Measurements from ENCODE around the gene KLHL3. TPM values are rescaled to one million over a fixed set of nuclear protein-coding genes. Genes with fewer than 3 reads are reported as not detected.

KLHL3 gene
- total RNA-seq, 1 experiment from 2014 or later = 0.42 TPM

DNA sequence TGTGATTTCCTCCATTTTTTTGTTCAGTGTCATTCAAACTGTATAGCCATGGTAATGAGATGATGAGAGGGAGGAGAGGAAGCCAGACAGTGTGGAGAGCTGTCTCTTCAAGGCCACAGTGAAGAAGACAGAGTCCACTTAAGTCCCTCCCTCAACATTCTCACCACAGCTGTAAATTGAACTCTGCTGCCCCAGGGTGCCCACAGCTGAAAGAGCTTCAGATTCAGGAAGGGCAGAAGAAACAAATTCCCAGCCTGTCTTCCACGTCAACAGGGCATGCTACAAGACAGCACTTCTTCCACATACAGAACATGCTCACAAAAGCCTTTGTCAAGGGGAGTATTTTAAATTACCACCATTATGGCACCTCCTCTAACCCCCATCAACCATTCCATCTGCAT, 100.4 kb downstream of the KLHL3 start:
- DNase-seq (ENCODE audit: low read depth) = peak; percentile 7

DNA sequence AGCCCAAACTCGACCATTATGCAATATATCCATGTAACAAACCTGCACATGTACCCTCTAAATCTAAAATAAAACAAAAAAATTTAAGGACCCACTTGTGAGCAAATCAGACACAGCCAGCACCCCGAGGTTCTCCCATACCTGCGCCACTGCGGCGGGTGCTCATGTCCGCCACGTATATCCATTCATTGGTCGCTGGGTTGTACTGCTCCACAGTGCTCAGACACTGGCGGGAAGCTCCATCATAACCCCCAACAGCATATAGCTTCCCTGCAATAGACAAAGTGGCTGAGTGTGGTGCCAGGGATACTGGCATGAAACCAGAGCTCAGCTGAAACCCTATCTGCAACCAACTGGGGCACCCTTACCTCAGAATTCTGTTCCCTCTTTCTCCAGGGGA, 102.0 kb downstream of the KLHL3 start:
- no peak for DNase-seq (ENCODE audit: low read depth)

DNA sequence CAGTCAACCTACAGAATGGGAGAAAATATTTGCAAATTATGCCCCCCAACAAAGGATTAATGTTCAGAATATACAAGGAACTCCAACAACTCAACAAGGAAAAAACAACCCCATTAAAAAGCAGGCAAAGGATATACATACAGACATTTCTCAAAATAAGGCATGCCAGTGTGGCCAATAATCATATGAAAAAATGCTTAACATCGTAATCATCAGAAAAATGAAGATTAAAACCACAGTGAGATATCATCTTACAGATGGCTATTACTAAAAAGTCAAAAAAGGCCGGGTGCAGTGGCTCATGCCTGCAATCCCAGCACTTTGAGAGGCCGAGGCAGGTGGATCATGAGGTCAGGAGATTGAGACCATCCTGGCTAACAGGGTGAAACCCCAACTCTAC, 103.2 kb downstream of the KLHL3 start:
- DNase-seq (ENCODE audit: low read depth) = no peak

DNA sequence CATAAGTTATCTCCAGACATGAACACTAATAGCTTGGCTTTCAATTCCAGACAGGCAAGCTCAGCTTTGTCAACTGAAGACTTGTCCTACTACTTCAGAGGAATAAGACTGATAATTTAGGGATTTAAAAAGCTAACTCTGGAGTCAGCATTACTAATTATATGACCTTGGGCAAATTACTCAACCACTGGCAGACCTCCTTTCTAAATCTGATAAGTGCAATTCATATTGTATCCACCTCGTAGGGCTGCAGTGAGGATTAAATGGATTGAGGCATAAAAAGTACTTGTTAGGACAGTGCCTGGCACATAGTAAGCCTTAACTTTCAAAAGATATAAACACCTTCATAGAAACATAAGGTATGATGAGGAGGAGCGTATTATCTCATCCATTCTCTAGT, 104.4 kb downstream of the KLHL3 start:
- no peak for DNase-seq (ENCODE audit: low read depth)

DNA sequence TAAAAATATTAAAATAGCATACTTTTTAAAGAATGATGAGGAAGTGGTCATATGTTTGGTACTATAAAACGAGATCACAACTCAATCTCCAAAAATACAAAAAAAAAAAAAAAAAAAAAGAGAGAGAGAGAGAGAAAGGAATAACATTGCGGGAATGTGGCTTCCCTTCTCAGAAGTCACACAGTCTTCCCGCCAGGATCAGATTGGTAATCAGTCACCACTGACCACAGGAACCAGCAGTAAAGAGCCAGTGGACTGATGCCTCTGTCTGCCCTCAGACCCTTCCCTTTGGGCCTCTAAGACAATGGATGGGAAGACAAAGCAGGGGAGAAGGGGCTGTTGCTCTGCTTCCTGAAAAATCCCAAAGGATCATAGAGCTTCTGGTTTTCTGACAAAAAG, 104.9 kb downstream of the KLHL3 start:
- DNase-seq (ENCODE audit: low read depth) = no peak

DNA sequence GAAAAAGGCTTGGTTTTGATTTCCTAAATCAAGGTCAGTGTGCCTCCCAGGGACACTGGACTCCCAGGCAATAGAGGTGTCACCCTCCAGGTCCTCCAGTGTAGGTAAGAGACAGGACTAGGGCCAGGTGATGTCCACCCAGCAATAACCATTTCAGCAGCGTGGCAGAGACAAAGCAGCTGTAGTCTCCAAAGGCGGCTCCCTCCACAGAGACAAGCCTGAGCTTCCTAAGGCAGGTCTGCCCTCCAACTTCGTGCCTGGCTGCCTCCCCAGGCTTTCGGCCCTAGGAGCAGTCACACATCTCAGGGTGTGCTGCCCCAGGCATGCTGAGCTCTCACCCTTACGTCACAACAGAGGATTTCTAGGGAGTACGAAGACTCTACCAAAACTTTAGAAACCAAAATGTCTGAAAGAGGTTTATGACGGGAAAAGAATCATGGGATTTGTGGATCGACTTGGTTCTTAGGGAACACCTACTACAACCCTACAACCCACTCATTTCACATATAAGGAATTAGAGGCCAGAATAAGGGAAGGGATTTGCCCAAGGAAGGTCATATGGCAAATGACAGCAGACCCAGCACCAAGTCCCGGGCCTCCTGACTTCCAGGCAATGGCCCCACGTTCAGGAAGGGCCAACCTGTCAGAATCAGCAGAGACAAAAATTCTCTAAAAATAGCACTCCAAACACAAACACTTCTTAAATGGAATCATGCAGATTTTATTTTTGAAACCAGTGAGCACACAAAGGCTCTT, 105.5 kb downstream of the KLHL3 start:
- DNase-seq (ENCODE audit: low read depth) = no peak

DNA sequence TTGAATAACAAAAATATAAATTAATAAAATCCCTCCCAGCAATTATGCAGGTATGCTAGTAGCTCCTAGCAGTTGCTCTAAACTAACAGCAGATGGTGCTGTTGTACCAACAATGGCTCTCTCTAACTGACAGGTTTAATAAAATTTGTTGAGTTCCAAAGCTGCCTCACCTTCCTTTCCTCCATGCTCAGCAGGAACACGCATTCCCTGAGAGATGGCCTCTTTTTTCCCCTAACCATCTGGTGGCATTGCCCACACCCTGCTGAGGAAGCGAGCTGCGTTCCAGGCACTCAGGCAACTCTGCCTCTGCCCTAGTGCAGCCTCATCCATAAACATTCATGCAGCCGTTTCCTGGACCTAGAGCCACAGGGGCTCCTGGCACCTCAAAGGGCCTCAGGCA, 106.2 kb downstream of the KLHL3 start:
- DNase-seq (ENCODE audit: low read depth) = peak; percentile 23

DNA sequence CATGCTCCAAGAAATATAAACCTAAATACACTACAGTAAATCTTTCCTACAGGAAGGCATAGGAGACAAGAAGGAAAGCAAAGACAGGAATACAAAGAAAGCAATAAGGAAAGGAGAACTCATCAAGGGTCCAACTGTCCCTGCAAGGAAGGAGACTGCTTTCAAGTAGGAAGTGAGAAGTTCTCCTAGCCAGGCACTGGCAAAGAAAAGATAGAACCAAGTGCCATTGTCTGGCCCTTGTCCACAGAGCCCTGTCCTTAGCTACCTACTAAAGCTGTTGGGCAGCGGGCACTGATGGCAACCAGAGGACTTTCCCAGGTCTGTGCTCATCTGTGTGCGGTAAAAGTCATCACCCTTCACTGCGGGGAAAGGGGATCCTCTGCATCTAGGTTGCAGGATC, 108.2 kb downstream of the KLHL3 start:
- no peak for DNase-seq (ENCODE audit: low read depth)

DNA sequence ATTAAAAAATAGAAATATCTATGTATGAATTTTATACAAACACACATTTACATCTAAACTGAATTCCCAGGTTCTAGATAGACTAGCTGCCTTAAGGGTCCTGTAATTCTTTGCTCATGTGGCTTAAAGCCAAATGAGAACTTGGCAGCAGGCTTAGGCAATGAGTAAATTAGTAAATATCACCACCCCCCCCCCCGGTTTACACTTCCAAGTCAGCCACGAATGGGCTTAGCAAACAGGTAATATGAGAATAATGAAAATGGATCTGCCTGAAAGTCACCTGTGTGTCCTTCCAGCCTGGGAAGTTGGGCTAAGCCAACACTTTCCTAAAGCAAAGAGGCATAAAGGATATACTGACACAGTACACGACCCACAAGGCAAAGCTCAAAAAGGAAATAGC, 108.6 kb downstream of the KLHL3 start:
- no peak for DNase-seq (ENCODE audit: low read depth)

DNA sequence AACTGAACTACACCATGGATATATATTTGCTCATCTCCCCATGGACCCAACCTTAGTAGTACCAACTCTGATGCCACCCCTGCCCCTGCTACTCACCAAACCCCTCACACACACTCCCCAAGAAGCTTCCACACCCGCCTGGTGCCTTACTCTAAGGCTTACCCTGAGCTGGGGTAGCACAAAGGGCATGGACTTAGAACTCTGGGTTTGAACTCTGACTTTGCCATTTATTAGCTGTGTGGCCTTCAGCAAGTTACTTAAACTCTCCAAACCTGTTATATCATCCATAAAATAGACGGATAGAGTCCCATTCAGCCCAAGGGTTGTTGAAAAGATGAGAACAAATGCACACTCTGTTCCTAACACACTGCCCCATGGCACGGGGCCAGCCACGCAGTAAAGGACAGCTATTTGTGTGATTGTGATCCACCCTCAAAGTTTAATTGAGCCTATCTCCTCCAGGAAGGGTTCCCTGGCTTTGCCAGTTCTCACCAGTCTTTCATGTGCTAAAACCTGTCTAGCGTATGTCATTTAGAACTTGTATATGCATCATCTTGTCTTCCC, 111.0 kb downstream of the KLHL3 start:
- no peak for DNase-seq (ENCODE audit: low read depth)

DNA sequence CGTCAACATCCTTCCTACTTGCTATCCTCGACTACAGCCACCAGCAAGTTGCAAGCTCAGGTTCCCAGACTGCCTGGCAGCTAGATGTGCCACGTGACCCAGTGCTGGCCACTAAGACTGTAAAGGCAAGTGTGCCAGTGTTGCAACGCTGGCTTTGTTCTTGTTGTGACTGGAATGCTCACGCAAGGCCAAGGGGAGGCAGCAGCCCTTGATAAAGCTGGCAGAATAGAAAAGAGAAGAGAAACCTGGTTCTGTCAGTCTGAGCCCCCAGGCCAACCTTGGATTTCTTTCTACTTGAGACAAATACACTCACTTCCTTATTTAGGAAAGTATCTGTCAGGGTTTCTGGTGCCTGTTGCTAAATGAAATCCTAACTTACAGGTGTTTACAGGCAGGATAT, 113.0 kb downstream of the KLHL3 start:
- DNase-seq (ENCODE audit: low read depth) = no peak

DNA sequence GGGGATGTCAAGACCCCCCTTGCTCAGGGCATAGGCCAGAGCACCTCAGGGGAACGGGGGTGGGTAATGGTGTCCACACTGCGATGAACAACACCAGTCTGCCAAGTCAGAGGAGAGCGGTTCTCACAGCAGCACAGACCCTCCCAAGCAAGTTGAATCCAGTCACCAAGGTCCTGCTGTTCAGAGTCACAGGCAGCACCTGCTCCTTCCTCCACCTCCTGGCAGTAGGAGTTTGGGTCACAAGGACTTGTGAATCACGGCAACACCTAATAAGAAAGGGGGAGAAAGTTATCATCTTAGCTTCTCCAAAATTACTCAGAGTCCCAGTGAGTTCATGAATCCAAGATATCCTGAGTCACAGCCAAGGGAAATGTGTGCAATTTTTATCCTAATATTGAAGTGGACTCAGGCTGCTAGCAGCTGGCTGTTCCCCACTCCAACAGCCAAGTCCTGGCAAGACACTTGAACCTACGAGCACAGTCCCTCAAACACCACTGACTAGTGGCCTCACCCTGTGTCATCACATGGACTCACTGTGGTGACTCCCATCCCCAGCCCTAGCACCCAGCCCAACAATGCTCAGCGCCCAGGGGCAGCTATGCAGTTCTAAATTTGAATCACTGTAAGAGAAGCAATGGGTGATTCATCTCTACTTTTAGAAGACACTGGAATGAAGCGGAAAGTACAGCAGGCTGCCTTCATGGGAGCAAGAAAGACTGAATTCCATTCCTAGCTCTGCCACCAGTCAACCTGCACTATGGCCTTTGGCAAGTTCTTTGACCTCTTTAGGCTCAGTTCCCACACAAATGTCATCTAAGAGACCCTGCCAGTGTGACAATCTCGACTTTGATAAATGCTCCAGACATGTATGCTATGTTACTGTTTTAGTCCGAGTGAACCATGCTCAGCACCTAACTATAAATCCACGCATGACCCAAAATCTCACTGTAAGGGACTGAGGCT, 113.7 kb downstream of the KLHL3 start:
- DNase-seq (ENCODE audit: low read depth) = peak; percentile 58

DNA sequence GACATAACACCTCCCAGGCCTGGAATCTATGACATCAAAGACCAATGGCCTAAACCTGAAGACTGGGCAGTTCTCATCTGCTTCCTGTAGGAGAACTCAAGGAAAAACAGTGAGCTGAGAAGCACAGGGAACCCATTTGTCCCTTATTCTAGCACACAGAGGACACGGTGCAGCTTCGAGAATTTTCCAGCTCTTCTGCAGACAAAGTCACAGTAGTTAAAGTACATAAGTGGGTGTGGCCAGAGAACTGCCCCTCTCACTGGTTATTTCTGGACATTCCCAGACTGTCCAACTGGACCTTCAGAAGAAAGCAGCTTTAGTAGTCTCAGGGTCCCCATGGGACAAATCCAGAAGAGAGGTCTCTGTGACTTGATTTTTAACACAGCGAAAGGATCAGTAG, 114.6 kb downstream of the KLHL3 start:
- no peak for DNase-seq (ENCODE audit: low read depth)

DNA sequence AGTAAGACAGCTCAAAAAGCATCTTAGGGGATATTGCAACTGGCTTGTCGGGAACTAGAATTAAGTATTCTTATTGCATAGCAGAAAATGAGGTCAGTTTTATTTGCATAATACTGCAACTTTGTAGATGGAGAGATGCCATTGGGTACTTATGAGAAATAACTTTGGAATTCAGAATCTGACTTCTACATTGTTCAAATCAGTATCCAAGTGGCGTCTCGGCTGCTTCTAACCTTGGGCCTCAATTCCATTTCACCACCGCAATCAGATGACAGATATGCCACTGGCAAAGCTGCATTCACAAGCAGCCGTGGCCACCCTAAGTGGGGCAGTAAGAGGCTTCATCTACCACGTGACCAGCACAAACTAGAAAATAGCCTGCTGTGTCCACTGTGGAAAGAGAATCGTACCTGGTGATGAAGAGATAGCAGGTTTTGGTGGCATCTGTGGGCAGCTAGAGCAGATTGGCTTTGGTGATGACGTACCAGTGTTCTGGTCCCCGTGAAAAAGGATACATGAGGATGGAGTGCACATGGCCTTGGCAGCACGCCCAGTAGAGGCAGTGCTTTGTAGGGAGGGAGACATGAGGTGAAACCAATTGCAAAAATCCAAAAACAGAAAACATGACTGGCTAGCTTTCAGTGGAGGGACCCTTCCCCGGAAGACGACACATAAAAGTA, 116.6 kb downstream of the KLHL3 start:
- peak; percentile 52 for DNase-seq (ENCODE audit: low read depth)

DNA sequence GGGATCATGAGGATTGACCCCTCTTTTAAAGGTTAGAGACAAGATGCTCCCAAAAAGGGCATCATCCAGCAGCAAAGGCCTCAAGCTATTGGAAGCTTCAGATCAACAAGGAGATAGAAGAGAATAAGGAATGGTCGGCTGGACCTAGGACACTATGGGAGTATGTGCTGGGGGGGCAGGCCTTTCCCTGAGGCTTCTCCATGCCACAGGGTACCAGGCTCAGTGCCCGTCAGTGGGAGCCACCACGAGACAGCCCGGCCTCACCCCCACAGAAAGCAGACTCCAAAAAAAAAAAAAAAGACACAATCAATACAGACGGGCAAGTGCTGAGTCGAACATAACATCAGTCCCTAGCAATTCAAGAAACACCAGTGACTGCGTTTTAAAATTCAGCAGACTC, 117.4 kb downstream of the KLHL3 start:
- no peak for DNase-seq (ENCODE audit: low read depth)

DNA sequence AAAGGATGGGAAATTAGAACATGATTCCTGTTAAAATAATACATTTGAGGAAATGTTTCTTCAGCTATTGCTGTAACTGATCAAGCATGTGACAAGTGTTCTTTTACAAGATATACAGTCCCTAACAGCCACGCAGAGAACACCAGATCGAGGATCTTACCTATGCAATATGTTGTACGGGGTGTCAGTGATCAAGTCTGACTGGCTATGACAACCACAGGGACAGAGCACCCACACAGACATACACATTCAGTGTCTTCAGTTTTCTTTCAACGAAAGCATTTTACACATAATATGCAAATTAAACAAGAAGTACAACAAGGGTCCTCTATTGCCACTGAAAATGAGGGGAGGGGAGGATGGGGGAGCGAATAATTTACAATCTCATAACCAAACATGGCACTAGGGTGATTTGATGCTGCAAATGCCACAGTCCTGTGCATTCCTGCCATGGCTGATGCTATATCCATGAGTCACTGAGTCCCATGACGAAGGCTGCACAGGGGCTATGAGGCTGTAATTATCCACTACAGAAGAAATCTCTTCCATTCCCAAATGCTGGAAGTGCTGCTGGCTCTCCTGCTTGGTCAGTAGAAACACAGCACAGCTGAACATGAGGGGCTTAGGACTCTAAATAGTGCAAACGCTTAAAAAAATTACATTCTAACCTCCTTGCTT, 118.2 kb downstream of the KLHL3 start:
- DNase-seq (ENCODE audit: low read depth) = peak; percentile 61

DNA sequence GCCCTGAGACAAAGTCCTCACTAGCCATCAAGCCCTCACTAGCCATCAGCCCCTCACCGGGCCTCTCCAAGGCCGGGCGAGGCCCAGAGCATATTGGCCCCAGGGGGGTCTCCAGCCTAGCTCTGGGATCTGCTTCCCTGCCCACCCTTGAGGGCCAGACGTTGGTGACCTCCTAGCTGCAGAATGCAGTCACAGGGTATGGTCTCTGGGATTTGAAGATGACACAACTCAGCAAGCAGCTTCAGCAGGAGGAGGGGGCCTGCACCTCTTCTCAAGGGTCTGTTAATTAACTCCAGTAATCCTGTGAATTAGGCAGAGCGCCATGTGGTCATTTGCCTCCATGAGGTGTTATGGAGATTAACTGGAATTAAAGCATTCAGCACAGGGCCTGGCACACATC, 119.8 kb downstream of the KLHL3 start:
- DNase-seq (ENCODE audit: low read depth) = no peak

DNA sequence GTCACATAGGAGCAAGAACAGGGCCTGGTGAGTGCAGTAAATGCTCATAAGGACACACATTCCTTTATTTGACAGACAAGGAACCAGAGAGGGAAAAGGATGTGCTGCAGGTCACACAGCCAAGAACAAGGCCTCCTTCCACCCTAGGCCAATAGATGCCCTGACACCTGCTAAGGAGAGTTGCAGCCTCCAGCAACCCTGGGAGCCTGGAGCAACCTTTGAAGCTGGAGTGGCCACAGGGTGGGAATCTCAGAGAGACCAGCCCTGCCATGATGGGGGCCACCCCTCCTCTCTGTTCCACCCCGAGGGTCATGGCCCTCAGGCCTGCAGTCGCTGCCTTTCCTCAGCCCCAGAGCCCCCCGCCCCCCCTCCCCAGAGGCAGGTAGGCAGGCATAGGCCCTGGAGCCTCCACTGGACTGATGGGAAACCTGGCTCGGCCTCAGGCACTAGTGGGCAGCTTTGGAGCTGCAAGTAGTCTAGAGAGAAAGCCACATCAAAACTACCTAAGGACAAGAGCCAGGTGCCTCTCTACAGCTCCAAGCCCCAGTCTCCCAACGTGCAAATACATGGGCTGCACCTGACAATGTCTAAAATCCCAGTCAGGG, 120.6 kb downstream of the KLHL3 start:
- DNase-seq (ENCODE audit: low read depth) = no peak

DNA sequence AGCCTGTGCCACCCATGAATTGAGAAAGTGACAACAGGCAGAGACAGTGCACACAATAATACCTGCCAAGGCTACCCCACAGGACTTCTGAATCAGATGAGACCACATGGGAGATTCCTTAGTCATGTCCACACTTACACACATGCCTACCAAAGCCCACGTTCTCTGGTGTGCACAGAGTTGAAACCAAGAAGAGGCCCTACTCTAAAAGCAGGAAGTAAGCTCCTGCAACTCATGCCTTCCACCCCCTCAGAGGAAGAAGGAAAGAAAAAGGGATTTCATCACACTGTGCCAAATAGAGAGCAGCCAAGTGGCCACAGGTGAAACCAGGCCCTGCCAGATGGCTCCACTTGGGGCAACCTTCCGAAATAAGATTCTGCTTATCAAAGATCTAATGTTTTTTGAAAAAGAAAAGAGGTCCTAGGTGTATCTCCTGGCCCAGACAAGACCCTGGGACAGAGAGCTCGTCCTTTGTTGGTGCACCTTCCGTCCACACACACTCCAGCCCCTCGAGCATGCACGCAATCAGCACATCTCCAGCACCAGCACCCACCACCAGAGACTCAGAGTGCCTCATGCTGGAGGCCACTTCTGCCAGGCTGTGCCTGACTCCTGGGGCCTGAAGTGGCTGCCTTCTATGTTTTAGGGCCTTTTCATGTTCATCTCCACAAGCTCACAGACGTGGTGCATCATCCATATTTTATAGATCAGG, 122.2 kb downstream of the KLHL3 start:
- DNase-seq (ENCODE audit: low read depth) = no peak

DNA sequence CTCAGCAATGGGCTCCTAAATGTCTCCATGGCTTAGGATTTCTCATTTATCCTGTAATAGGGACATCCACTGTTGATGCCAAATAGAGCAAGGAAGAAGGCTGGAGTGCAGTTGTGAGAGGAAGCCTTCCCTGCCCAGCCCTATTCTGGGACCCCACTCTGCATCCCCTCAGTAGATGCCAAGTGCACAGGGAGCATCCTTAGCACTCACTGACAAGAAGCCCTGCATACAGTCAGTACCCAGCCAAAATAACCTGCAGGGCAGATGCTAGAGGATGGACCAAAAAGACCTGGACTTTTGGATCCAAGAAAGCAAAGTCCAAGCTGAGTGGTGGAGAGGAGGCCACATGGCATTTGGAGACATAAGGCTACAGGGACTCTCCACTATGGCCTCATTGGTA, 123.3 kb downstream of the KLHL3 start:
- no peak for DNase-seq (ENCODE audit: low read depth)

All from HT1080 (cell line).